Thyroid gland (tissue), 4 donors: ENCODE data around the gene GLIPR1L2. TPM values are rescaled to one million over a fixed set of nuclear protein-coding genes. Genes with fewer than 3 reads are reported as not detected.

ENCODE experiments used
- DNase-seq, 2 donors: peaks; one replicate each; pipeline ENCODE4 v3.0.0-alpha.2; 2019
- H3K27ac ChIP-seq, 3 donors: fragments of 200-600 bp; sonication (generic); 1 replicate in 2 of 3; 2 replicates in 1 of 3; pipeline ENCODE4 v1.5.1; 2016 to 2019; ENCODE audit warnings: mild to moderate bottlenecking in 1 of 3, moderate library complexity in 1 of 3
- H3K27me3 ChIP-seq: fragments of 200-600 bp; sonication (generic); one replicate; pipeline ENCODE4 v1.5.1; 2019
- H3K36me3 ChIP-seq, 2 donors: fragments of 200-600 bp; sonication (generic); one replicate each; pipeline ENCODE4 v1.5.1; 2016 to 2019
- H3K4me1 ChIP-seq, 2 donors: fragments of 200-600 bp; sonication (generic); one replicate each; pipeline ENCODE4 v1.5.1; 2017 to 2019
- H3K4me3 ChIP-seq, 3 donors: fragments of 200-600 bp; sonication (generic); replicated peaks in 1 of 3; 1 replicate in 2 of 3; 2 replicates in 1 of 3; pipeline ENCODE4 v1.5.1; 2016; ENCODE audit warnings: mild to moderate bottlenecking in 1 of 3
- H3K9me3 ChIP-seq: fragments of 200-600 bp; sonication (generic); one replicate; pipeline ENCODE4 v1.5.1; 2017
- CTCF ChIP-seq, 6 experiments: fragments of 200-600 bp in 3 of 6; fragments of 450-650 bp in 3 of 6; sonication (generic) in 3 of 6; IDR thresholded peaks; one replicate each; pipeline ENCODE4 v1.5.1; 2016 to 2019; ENCODE audit warnings: antibody characterized with exemption in 6 of 6, mild to moderate bottlenecking in 2 of 6, inconsistent platforms in 1 of 6, moderate library complexity in 1 of 6
- POLR2A ChIP-seq, 2 donors: fragments of 450-650 bp; IDR thresholded peaks; one replicate each; pipeline ENCODE4 v1.6.1; 2017; ENCODE audit warnings: antibody characterized with exemption in 2 of 2, mild to moderate bottlenecking in 2 of 2, moderate library complexity in 1 of 2
- WGBS, 2 donors: methylation state at CpG; one replicate each; pipeline ENCODE4 v1.1.5; 2017; 5-methylcytosine and 5-hydroxymethylcytosine counted together
- intact Hi-C: fragments of 100-400 bp; cut with DNase I; formaldehyde crosslinking; loops from one replicate; pipeline ENCODE4 v1.15.1; 2023
- total RNA-seq, 4 donors: library from RNA; depleted of rRNA; stranded (reverse); fragments of >200 nt; gene quantifications; one replicate each; pipeline ENCODE4 v1.2.3, GENCODE V29; 2016

The GLIPR1L2 gene
- total RNA-seq, 4 donors from 2014 or later = 0.38 to 6.5 (median 2.2) TPM

- no peak for TF ChIP-seq CTCF (IDR thresholded peaks at IDR 0.05)
- no peak for TF ChIP-seq POLR2A (IDR thresholded peaks at IDR 0.05)
- intact Hi-C loops = no loop called here
- no peak for DNase-seq
- Histone ChIP-seq H3K36me3 (no peaks in the 10 kb centered on the region), H3K27me3 (no peaks in the 10 kb centered on the region), H3K9me3 (no peaks in the 10 kb centered on the region), H3K4me3 (no peak overlapping the region), H3K4me1 (no peaks in the 10 kb centered on the region), H3K27ac (no peak overlapping the region)
- WGBS, 2 donors = 71 to 78% methylated on average over 2 of the region's 2 CpGs
Measured at GRCh38 chr12:75419841-75420240, 29.0 kb downstream of the GLIPR1L2 start.

- WGBS, 2 donors = 5 to 35% methylated on average over 1 of the region's 1 CpG
- DNase-seq = no peak
- Histone ChIP-seq H3K9me3 (no peaks in the 10 kb centered on the region), H3K27ac (no peak overlapping the region), H3K4me1 (no peaks in the 10 kb centered on the region), H3K27me3 (no peaks in the 10 kb centered on the region), H3K4me3 (no peak overlapping the region), H3K36me3 (no peaks in the 10 kb centered on the region)
- intact Hi-C loops = no loop called here
- TF ChIP-seq CTCF (IDR thresholded peaks at IDR 0.05) = no peak
- no peak for TF ChIP-seq POLR2A (IDR thresholded peaks at IDR 0.05)
Measured at GRCh38 chr12:75427491-75427890, 36.6 kb downstream of the GLIPR1L2 start.

GRCh38 chr12:75428767-75429166 is 37.9 kb downstream of the GLIPR1L2 start:
- Histone ChIP-seq H3K4me3 (no peak overlapping the region), H3K27ac (no peak overlapping the region), H3K36me3 (no peaks in the 10 kb centered on the region), H3K27me3 (no peaks in the 10 kb centered on the region), H3K9me3 (no peaks in the 10 kb centered on the region), H3K4me1 (no peaks in the 10 kb centered on the region)
- DNase-seq = no peak
- TF ChIP-seq POLR2A (IDR thresholded peaks at IDR 0.05) (no peak), CTCF (IDR thresholded peaks at IDR 0.05) (no peak)
- WGBS, 2 donors = 82 to 89% methylated on average over 1 of the region's 1 CpG
- intact Hi-C loops = no loop called here

GRCh38 chr12:75432924-75433323 is 42.0 kb downstream of the GLIPR1L2 start:
- no peak overlapping the region for H3K27ac ChIP-seq
- no peak for TF ChIP-seq CTCF (IDR thresholded peaks at IDR 0.05)
- no peak for TF ChIP-seq POLR2A (IDR thresholded peaks at IDR 0.05)

GRCh38 chr12:75437564-75437963 is 46.7 kb downstream of the GLIPR1L2 start:
- Histone ChIP-seq H3K36me3 (no peaks in the 10 kb centered on the region), H3K4me1 (no peaks in the 10 kb centered on the region), H3K27ac (no peak overlapping the region), H3K4me3 (no peak overlapping the region), H3K9me3 (no peaks in the 10 kb centered on the region), H3K27me3 (no peaks in the 10 kb centered on the region)
- TF ChIP-seq CTCF (IDR thresholded peaks at IDR 0.05) (no peak), POLR2A (IDR thresholded peaks at IDR 0.05) (no peak)
- intact Hi-C loops = no loop called here
- WGBS, 2 donors = 58 to 67% methylated on average over 2 of the region's 2 CpGs
- no peak for DNase-seq

More at GRCh38 chr12:75432924-75433323, 42.0 kb downstream of the GLIPR1L2 start:
- WGBS, 2 donors = 74 to 82% methylated on average over 1 of the region's 1 CpG
- no peaks in the 10 kb centered on the region for H3K36me3 ChIP-seq
- H3K4me1 ChIP-seq = no peaks in the 10 kb centered on the region
- intact Hi-C loops = no loop called here
- H3K27me3 ChIP-seq = no peaks in the 10 kb centered on the region
- DNase-seq = no peak
- H3K9me3 ChIP-seq = no peaks in the 10 kb centered on the region
- H3K4me3 ChIP-seq = no peak overlapping the region
